ENCODE data around the gene FAM170B. TPM values are rescaled to one million over a fixed set of nuclear protein-coding genes. Genes with fewer than 3 reads are reported as not detected.
A peak's percentile ranks its signal among the peaks of the same experiment; 100 is the strongest.

FAM170B gene
- total RNA-seq, 4 donors from 2014 or later = not detected

DNA sequence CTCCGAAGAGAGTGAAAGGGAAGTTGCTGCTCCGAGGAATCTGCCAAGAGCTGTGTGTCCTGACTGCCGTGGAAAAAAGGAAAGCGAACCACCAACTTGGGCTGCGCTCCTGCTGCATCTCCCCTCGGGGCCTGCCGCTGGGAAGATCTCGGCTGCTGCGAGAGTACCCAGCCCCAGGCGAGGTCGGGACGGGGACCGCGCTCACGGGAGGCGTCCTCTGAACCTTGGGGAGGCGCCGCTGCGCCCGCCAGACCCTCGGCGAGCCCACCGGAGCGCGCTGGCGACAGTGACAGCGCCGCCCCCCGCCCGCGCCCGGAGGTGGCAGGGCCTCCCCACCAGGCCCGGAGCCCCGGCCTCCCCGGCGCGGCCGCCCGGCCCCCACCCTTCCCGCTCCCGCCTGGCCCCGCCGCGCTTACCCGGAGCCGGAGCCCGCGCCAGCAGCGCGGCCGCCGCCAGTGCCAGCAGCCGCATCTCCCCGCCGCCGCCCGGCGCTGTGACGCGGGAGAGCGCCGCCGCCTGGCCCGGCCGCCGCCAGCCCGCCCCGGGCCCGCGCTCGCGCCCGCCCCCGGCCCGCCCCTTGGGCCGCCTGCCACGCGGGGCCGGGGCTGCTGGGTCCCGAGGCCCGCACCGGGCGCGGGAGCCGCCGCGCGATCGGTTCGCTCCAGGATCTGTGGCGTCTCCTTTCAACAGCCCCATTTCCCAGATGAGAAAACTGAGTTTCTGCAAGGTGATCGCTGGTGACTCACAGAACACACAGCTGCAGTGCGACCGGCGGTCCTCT is 18.6 kb downstream of the FAM170B start, which contains the start of gene VSTM4:
Gene VSTM4, minus strand, starts transcription at position 508 of the 781 bp plus-strand sequence. Its CDS starts 37 bp downstream, at position 471.
- H3K27ac ChIP-seq = peak within 1 kb of the TSS; percentile 66 to 86 (median 70)
- peak in 1 of 2 donors; percentile 62 for TF ChIP-seq POLR2A (IDR thresholded peaks at IDR 0.05)
- TF ChIP-seq, protein P1, sequence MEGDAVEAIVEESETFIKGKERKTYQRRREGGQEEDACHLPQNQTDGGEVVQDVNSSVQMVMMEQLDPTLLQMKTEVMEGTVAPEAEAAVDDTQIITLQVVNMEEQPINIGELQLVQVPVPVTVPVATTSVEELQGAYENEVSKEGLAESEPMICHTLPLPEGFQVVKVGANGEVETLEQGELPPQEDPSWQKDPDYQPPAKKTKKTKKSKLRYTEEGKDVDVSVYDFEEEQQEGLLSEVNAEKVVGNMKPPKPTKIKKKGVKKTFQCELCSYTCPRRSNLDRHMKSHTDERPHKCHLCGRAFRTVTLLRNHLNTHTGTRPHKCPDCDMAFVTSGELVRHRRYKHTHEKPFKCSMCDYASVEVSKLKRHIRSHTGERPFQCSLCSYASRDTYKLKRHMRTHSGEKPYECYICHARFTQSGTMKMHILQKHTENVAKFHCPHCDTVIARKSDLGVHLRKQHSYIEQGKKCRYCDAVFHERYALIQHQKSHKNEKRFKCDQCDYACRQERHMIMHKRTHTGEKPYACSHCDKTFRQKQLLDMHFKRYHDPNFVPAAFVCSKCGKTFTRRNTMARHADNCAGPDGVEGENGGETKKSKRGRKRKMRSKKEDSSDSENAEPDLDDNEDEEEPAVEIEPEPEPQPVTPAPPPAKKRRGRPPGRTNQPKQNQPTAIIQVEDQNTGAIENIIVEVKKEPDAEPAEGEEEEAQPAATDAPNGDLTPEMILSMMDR (IDR thresholded peaks at IDR 0.05) = peak in 1 of 6 experiments; percentile 29
- peak within 1 kb of the TSS; percentile 36 to 64 (median 48) for H3K4me3 ChIP-seq (replicated peaks in 1 of 3)
- DNase-seq = peak; percentile 43 to 50
- 3 to 8% methylated on average over 10 to 38 of the region's 95 CpGs for WGBS, 2 donors
- no peaks in the 10 kb centered on the region for H3K27me3 ChIP-seq
- H3K9me3 ChIP-seq = no peaks in the 10 kb centered on the region
- H3K4me1 ChIP-seq = peaks cover 62 to 69% of the 10 kb centered on the region in 2 donors
- intact Hi-C loops (cut with DNase I) = no loop called here
- no peaks in the 10 kb centered on the region for H3K36me3 ChIP-seq

DNA sequence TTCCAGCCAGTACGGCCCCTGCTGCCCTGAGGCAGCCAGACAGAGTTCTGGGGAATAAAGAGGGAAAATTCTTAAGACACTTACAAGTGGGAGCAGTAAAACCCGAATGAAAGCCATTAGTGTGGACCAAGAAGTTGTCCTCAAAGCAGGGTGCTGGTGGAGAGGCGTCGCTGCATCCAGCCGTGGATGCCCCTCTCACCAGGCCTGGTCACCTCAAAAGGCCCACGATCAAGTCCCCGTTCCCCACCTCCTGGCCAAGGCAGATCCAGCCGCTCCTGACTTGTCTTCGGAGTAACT is 19.2 kb downstream of the FAM170B start:
- Histone ChIP-seq H3K9me3 (no peaks in the 10 kb centered on the region), H3K27me3 (no peaks in the 10 kb centered on the region), H3K36me3 (no peaks in the 10 kb centered on the region), H3K4me3 (replicated peaks in 1 of 3) (peak overlapping the region; percentile 36 to 64 (median 48)), H3K4me1 (peaks cover 67 to 75% of the 10 kb centered on the region in 2 donors), H3K27ac (peak overlapping the region; percentile 66 to 86 (median 70))
- DNase-seq = peak in 1 of 2 donors; percentile 45
- intact Hi-C loops (cut with DNase I) = no loop called here
- TF ChIP-seq, protein P1 (IDR thresholded peaks at IDR 0.05) = no peak
- TF ChIP-seq POLR2A (IDR thresholded peaks at IDR 0.05) = no peak
- 13 to 15% methylated on average over 8 to 9 of the region's 9 CpGs for WGBS, 2 donors

DNA sequence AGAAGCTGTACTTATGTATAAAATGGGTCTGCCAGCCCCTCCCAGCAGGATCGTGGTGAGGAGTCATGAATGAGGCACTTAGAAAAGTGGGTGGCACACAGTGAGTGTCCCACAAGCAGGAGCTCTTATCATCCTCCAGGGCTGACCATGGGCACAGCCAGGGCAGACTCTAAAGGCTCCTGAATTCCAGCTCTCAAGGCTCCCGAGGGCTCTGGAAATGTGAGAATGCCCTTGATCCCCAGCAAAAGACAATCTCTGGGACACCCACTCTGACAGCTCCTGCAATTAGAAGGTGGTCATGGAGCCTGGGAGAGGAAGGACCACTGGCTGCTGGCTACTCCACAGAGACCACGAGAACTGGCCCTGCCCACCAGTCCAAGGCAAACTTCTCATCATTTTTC is 20.1 kb downstream of the FAM170B start:
- H3K27ac ChIP-seq = peak overlapping the region; percentile 51 to 86 (median 66)
- no peak overlapping the region for H3K4me3 ChIP-seq (replicated peaks in 1 of 3)
- TF ChIP-seq, protein P1 (IDR thresholded peaks at IDR 0.05) = no peak
- TF ChIP-seq POLR2A (IDR thresholded peaks at IDR 0.05) = peak in 1 of 2 donors; percentile 43
- no peaks in the 10 kb centered on the region for H3K36me3 ChIP-seq
- H3K27me3 ChIP-seq = no peaks in the 10 kb centered on the region
- intact Hi-C loops (cut with DNase I) = no loop called here
- WGBS, 2 donors = 0 to 54% methylated on average over 1 to 2 of the region's 3 CpGs
- H3K9me3 ChIP-seq = no peaks in the 10 kb centered on the region
- H3K4me1 ChIP-seq = peaks cover 74 to 80% of the 10 kb centered on the region in 2 donors
- DNase-seq = peak; percentile 55 to 67

DNA sequence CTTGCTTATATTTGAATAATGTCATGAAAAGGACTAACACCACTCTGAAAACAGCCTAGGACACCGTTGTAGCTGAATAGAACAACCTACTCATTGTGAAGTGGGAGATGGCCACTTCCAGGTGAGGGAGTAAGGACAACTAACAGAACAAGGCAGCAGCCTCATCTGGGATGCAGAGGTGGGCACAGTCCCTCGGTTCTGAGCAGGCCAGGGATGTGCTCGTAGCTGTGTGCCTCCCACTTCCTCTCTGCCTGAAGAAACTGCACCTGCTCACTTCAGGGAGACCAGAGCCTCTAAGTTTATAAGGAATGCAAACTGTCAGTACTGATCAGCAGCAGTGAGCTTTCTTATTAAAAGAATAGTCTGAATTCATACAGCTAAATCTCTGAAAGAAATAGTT is 21.0 kb downstream of the FAM170B start:
- intact Hi-C loops (cut with DNase I) = no loop called here
- 28 to 37% methylated on average over 3 of the region's 3 CpGs for WGBS, 2 donors
- H3K9me3 ChIP-seq = no peaks in the 10 kb centered on the region
- no peaks in the 10 kb centered on the region for H3K27me3 ChIP-seq
- no peaks in the 10 kb centered on the region for H3K36me3 ChIP-seq
- no peak overlapping the region for H3K4me3 ChIP-seq (replicated peaks in 1 of 3)
- no peak for DNase-seq
- no peak for TF ChIP-seq POLR2A (IDR thresholded peaks at IDR 0.05)
- TF ChIP-seq, protein P1 (IDR thresholded peaks at IDR 0.05) = no peak
- H3K27ac ChIP-seq = peak overlapping the region in 1 of 3 donors; percentile 30
- H3K4me1 ChIP-seq = peaks cover 74 to 78% of the 10 kb centered on the region in 2 donors

DNA sequence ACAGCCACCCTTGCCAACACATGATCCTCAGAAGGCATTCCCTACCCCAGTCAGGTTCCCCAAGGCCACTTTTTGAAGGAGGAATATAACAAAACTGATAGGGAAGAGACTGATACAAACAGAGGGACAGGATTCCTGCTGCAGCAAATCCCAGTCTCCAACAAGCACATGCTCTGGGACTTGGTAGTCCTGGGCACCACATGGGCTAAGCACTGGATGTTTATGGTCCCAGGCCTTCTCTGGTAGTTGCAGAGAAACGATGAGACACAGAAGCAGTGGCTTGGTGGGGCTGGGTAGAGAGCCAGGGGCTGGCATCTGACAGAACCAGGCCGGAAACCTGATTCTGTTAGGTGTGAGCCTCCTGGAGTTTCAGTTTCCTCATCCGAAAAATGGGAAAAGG is 21.7 kb downstream of the FAM170B start:
- 71 to 73% methylated on average over 3 of the region's 3 CpGs for WGBS, 2 donors
- intact Hi-C loops (cut with DNase I) = no loop called here
- Histone ChIP-seq H3K9me3 (no peaks in the 10 kb centered on the region), H3K36me3 (no peaks in the 10 kb centered on the region), H3K27me3 (no peaks in the 10 kb centered on the region), H3K27ac (peak overlapping the region; percentile 14 to 29 (median 21)), H3K4me3 (replicated peaks in 1 of 3) (no peak overlapping the region), H3K4me1 (peaks cover 77 to 78% of the 10 kb centered on the region in 2 donors)
- no peak for DNase-seq
- TF ChIP-seq POLR2A (IDR thresholded peaks at IDR 0.05) = no peak
- TF ChIP-seq, protein P1 (IDR thresholded peaks at IDR 0.05) = no peak
